IPS-20b (cell line): ENCODE results near the gene NUP210.

Experiments
- H3K27ac ChIP-seq: one replicate; pipeline ENCODE4 v1.5.1; 2013; ENCODE audit warnings: low read length
- H3K27me3 ChIP-seq: 2 replicates; pipeline ENCODE4 v1.6.1; 2013; ENCODE audit warnings: mild to moderate bottlenecking, low read length, inconsistent platforms; ENCODE audit not compliant: insufficient read depth
- H3K36me3 ChIP-seq: 2 replicates; pipeline ENCODE4 v1.6.1; 2013; ENCODE audit warnings: low read depth, mild to moderate bottlenecking, inconsistent platforms, low read length, moderate library complexity; ENCODE audit not compliant: insufficient read depth
- H3K4me1 ChIP-seq: 2 replicates; pipeline ENCODE4 v1.6.1; 2013; ENCODE audit warnings: mild to moderate bottlenecking, control low read depth, inconsistent platforms, low read length, moderate library complexity; ENCODE audit not compliant: insufficient read depth
- H3K4me3 ChIP-seq: 2 replicates; pipeline ENCODE4 v1.5.1; 2013; ENCODE audit warnings: mild to moderate bottlenecking, low read length, inconsistent platforms
- H3K9ac ChIP-seq: 2 replicates; pipeline ENCODE4 v1.6.1; 2013; ENCODE audit warnings: low read depth, mild to moderate bottlenecking, inconsistent platforms, low read length, moderate library complexity
- H3K9me3 ChIP-seq: 2 replicates; pipeline ENCODE4 v1.6.1; 2013; ENCODE audit warnings: mild to moderate bottlenecking, low read depth, low read length, inconsistent platforms; ENCODE audit not compliant: insufficient read depth

NUP210 gene

DNA sequence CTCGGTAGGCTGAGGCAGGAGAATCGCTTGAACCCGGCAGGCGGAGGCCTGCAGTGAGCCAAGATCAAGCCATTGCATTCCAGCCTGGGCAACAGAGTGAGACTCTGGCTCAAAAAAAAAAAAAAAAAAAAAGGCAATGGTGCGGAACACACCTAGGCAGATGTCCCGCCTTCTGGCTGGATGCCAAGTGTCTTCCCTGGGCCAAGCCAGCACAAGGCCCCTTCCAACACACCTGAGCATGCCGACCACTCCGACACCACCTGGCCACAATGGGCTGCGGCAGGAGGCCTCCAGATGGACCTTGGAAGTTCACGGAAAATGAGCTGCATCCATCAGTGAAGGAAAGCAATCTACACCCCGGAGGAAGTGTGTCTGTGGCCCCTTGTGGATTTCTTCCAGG is 19.0 kb downstream of the NUP210 start:
- Histone ChIP-seq H3K27ac (no peak overlapping the region), H3K4me1 (peaks cover 5% of the 10 kb centered on the region; the same call in 1 of the 2 replicates), H3K4me3 (no peak overlapping the region), H3K27me3 (no peaks in the 10 kb centered on the region), H3K9ac (no peak overlapping the region), H3K9me3 (no peaks in the 10 kb centered on the region), H3K36me3 (peaks cover 17% of the 10 kb centered on the region)

DNA sequence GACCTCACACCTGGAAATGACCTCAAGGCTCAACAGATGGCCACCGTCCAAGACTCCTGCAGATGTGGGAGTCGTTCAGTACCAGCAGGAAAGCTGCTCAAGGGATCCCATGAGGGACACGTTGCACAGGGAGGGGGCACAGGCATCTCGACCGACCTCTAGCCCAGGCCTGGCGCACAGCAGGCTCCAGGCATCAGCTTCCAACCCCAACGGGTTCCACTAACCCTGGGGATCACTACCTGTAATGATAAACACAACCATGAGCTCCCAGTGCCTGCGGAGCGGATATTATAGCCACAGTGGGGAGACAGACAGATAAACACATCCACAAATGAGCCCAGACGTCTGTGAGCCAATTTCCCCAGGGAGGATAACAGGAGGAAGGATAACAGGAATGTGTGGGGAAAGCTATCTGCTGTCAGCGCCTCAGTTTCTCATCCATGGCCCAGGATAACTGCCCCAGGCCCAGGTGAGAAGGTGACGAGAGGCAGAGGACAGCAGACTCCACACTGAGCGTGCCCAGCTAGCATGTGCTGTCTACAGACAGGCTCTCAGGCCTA is 19.9 kb downstream of the NUP210 start:
- Histone ChIP-seq H3K4me1 (peaks cover 5% of the 10 kb centered on the region; the same call in 1 of the 2 replicates), H3K9ac (no peak overlapping the region), H3K4me3 (no peak overlapping the region), H3K27me3 (no peaks in the 10 kb centered on the region), H3K9me3 (no peaks in the 10 kb centered on the region), H3K27ac (no peak overlapping the region), H3K36me3 (peaks cover 22% of the 10 kb centered on the region)

DNA sequence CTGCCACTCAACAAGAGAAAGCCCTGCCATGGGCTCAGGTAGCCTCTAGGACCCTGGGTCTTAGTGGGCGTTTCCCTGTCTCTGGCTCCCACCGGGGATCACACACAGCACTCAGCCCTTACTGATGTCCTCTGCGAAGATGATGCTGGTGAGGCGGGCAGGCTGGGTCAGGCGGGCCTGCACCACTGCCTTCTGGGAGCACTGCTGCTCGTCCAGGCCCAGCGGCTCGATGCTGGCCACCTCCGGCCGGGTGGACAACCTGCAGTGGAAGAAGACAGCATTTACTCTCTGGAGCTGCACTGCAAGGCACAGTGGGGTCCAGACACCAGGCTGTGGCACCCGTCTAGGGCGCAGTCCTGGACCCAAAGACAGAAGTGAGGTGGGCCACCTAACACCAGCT is 20.5 kb downstream of the NUP210 start:
- Histone ChIP-seq H3K9ac (no peak overlapping the region), H3K36me3 (peaks cover 24% of the 10 kb centered on the region), H3K4me1 (peaks cover 5% of the 10 kb centered on the region; the same call in 1 of the 2 replicates), H3K27ac (no peak overlapping the region), H3K27me3 (no peaks in the 10 kb centered on the region), H3K4me3 (no peak overlapping the region), H3K9me3 (no peaks in the 10 kb centered on the region)

DNA sequence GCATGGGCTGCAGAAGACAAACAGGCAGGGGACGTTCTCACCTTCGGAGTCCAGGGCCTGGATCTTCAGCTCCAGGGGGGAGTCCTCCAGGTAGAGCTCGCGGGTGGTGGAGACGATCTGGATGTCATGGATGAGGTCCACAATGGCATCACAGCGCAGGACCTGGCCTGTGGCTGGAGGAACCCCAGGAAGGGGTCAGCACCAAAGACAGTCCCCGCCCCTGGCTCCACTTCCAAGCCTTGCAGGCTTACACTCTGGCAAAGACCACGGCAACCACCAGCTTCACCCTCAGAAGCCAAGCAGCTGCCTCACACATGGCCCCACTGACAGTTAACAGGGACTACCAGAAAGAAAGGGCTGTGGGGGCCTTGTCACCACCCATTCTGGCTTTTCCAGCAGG is 22.8 kb downstream of the NUP210 start:
- Histone ChIP-seq H3K36me3 (peaks cover 40% of the 10 kb centered on the region), H3K27me3 (no peaks in the 10 kb centered on the region), H3K4me1 (no peaks in the 10 kb centered on the region), H3K9me3 (no peaks in the 10 kb centered on the region), H3K4me3 (no peak overlapping the region), H3K27ac (no peak overlapping the region), H3K9ac (no peak overlapping the region)

DNA sequence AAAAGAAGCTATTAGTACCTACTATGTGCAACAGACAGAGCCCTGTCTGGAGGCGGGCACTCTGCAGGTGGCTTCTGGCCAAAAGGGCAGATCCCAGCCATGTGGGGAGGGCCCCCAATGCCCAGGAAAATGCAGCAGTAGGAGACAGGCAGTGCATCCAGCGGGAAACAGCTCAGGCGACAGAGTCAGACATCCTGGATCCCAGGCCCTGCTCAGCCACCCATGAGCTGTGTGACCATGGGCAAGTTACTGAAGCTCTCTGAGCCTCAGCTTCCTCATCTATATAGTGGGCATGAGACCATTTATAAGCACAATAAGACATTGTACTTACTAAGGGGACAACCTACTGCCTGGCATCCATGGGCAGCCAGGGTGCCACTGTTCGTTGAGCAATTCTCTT is 25.8 kb downstream of the NUP210 start:
- peaks cover 58% of the 10 kb centered on the region for H3K36me3 ChIP-seq

DNA sequence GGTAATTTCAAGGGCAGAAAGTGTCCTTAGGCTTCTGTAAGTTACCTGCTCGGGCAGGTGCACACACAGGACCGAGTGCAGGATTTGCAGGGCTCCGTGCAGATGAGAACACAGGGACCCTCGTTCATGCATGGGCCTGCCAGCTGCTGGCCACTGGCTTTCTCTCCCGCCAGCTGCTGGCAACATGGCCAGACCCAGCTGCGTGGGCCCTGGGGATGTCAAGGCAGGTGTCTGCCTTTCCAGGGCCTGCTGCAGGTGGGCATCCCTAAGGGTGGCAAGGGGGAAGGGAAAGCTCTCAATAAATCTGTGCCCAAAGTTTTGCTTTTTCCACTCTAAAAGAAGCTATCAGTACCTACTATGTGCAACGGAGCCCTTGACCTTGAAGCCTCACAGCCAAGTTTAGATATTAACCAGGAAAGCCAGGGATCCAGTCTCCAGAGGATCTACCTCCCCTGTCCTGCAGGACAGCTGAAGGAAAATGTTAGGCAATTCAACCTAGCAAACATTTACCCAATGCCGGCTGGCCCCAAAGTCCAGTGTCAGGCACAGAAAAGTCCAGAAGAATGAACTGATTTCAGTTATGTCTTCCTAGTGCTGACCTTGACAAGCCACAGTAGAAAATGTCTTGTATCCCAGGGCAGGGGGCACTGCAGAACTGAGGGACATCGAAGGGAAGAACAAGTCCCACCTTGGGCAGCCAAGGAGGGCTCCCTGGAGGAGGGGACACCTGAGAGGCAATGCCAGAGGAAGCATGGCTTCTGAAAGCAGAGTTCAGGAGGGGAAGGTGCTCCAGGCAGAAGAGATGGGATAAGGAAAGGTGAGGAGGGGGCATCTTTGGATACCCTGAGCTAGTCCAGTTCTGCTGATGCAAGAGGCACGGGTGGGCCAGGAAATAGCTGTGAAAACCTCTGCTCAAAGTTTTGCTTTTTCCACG is 26.4 kb downstream of the NUP210 start:
- peaks cover 60% of the 10 kb centered on the region for H3K36me3 ChIP-seq
- no peak overlapping the region for H3K9ac ChIP-seq
- H3K4me1 ChIP-seq = no peaks in the 10 kb centered on the region
- no peak overlapping the region for H3K27ac ChIP-seq
- no peaks in the 10 kb centered on the region for H3K27me3 ChIP-seq
- H3K9me3 ChIP-seq = no peaks in the 10 kb centered on the region
- H3K4me3 ChIP-seq = no peak overlapping the region

More for the DNA sequence above, 25.8 kb downstream of the NUP210 start:
- no peaks in the 10 kb centered on the region for H3K27me3 ChIP-seq
- H3K9me3 ChIP-seq = no peaks in the 10 kb centered on the region
- no peaks in the 10 kb centered on the region for H3K4me1 ChIP-seq
- no peak overlapping the region for H3K27ac ChIP-seq
- H3K4me3 ChIP-seq = no peak overlapping the region
- no peak overlapping the region for H3K9ac ChIP-seq

DNA sequence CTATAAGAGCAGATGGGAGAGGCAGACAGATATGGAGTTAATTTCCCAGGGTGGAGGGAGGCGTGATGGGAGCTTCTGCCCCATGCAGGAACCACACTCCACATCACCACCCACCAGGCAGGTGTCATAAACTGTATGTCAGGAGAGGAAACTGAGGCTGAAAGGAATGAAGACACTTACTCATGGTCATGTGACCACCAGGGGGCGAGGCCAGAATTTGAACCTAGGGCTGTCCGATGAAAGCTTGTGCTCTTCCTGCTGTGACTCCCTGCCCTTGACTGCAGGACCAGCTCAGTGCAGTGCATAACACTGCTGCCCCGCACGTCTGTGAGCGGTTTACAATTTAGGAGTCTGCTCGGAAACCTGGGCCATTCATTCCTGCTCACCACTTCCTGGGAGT is 28.8 kb downstream of the NUP210 start:
- Histone ChIP-seq H3K27ac (no peak overlapping the region), H3K9me3 (no peaks in the 10 kb centered on the region), H3K4me1 (no peaks in the 10 kb centered on the region), H3K4me3 (no peak overlapping the region), H3K36me3 (peaks cover 69% of the 10 kb centered on the region), H3K9ac (no peak overlapping the region), H3K27me3 (no peaks in the 10 kb centered on the region)

DNA sequence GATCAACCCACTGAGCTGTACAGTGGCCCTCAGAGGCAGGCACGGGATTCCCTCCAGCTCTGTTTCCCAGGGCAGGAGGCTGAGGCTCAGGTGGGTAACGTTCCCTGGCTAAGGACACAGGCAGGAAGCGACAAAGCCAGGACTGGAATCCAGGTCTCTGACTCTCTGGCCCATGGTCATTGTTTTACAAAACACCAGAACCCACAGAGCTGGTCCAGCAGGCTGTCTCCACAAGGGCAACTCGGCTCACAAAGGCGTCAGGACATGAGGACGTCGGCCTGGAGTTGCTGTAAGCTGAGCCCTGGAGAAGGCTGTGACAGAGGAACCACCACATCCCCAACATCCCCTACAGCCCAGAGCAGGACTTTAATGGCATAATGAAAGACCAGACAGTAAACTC is 30.7 kb downstream of the NUP210 start:
- no peaks in the 10 kb centered on the region for H3K9me3 ChIP-seq
- H3K36me3 ChIP-seq = peaks cover 77% of the 10 kb centered on the region
- no peaks in the 10 kb centered on the region for H3K4me1 ChIP-seq
- H3K4me3 ChIP-seq = no peak overlapping the region
- no peaks in the 10 kb centered on the region for H3K27me3 ChIP-seq
- H3K9ac ChIP-seq = no peak overlapping the region
- no peak overlapping the region for H3K27ac ChIP-seq

DNA sequence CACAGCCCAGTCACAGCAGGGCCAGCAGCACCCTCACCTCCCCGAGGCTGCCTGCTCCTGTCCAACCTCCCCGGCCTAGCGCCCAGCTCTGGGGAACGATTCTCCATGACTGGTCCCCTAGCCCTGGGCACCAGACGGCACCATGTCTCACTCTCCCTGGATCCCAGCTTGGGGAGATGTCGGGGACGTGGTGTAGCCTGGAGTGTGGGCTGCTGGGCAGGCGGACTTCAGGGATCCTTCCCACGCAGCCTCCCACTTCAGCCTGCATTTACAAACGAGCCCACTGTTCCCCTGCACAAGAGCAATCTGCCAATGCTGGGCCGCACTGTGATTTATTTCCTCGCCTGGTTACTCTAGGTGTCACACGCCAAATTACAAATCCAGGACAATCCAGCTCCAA is 31.3 kb downstream of the NUP210 start:
- Histone ChIP-seq H3K36me3 (peaks cover 79% of the 10 kb centered on the region), H3K4me3 (no peak overlapping the region), H3K9me3 (no peaks in the 10 kb centered on the region), H3K27ac (no peak overlapping the region), H3K9ac (no peak overlapping the region), H3K4me1 (no peaks in the 10 kb centered on the region), H3K27me3 (no peaks in the 10 kb centered on the region)

DNA sequence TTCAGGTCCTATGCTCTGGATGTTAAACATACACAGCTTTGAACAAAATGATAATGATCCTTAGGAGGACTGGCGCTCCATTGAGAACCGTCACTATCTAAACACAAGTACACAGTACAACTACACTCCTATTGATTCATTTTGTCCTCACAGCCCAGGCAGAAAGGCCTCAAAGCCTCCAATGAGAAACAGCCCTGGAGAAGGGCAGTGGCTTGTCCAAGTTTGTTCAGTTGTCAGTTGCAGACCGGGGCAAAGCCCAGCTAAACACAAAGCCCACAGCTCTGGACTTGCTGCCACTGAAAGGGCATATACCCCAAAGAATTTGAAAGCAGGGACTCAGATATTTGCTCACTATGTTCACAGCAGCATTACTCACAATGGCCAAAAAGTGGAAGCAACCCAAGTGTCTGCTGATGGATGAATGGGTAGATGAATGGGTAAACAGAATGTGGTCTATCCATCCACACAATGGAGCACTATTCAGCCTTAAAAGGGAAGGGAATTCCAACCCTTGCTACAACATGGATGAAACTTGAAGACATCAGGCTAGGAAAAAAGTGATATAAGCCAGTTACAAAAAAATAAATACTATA is 34.7 kb downstream of the NUP210 start:
- H3K4me1 ChIP-seq = no peaks in the 10 kb centered on the region
- no peak overlapping the region for H3K4me3 ChIP-seq
- H3K27ac ChIP-seq = no peak overlapping the region
- H3K36me3 ChIP-seq = peaks cover 82% of the 10 kb centered on the region
- H3K9me3 ChIP-seq = no peaks in the 10 kb centered on the region
- H3K27me3 ChIP-seq = no peaks in the 10 kb centered on the region
- no peak overlapping the region for H3K9ac ChIP-seq

DNA sequence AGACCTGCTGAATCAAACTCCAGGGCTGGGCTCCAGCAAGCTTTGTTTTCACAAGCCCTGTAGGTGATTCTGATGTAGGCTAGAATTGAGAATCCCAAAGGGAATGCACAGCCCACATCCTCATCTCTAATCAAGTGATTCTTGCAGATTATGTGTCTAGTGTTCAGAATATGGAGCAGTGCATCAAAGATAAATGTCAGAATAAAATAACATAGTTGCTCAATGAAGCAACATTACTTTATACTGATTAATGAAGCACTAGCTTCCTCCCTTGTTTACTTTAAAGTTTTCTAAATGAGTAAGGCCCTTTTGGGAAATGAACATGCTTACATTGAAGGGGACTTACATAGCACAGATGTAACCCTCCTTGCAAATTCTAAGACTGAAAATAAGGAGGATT is 39.2 kb downstream of the NUP210 start:
- H3K4me3 ChIP-seq = no peak overlapping the region
- no peaks in the 10 kb centered on the region for H3K4me1 ChIP-seq
- H3K9ac ChIP-seq = no peak overlapping the region
- H3K27ac ChIP-seq = no peak overlapping the region
- H3K9me3 ChIP-seq = no peaks in the 10 kb centered on the region
- peaks cover 78% of the 10 kb centered on the region for H3K36me3 ChIP-seq
- H3K27me3 ChIP-seq = no peaks in the 10 kb centered on the region
